Fibroblast of lung (primary cell): Measurements from ENCODE around the gene WDFY1. TPM values are rescaled to one million over a fixed set of nuclear protein-coding genes. Genes with fewer than 3 reads are reported as not detected.

Source experiments
- DNase-seq, 2 donors: peaks; one replicate each; pipeline versions ENCODE4 v3.0.0 to v3.0.0-alpha.2; 2010; ENCODE audit warnings: low read depth in 2 of 2
- H2AFZ ChIP-seq: 2 replicates; pipeline ENCODE4 v1.5.1; 2012; ENCODE audit warnings: low read length, control low read depth, inconsistent platforms
- H3K27ac ChIP-seq: 2 replicates; pipeline ENCODE4 v1.5.1; 2011; ENCODE audit warnings: low read length, control low read depth; ENCODE audit not compliant: insufficient read depth
- H3K27me3 ChIP-seq: 2 replicates; pipeline ENCODE4 v1.5.1; 2011; ENCODE audit warnings: mild to moderate bottlenecking, low read length; ENCODE audit not compliant: control insufficient read depth, insufficient read depth
- H3K36me3 ChIP-seq: 2 replicates; pipeline ENCODE4 v1.5.1; 2011; ENCODE audit warnings: low read length; ENCODE audit not compliant: control insufficient read depth, insufficient read depth
- H3K4me1 ChIP-seq: 2 replicates; pipeline ENCODE4 v1.5.1; 2011; ENCODE audit warnings: low read length; ENCODE audit not compliant: control insufficient read depth, insufficient read depth; ENCODE audit errors: extremely low read depth
- H3K4me2 ChIP-seq: 2 replicates; pipeline ENCODE4 v1.5.1; 2011; ENCODE audit warnings: low read length, control low read depth; ENCODE audit not compliant: insufficient read depth; ENCODE audit errors: extremely low read depth
- H3K4me3 ChIP-seq, 4 experiments: fragments of 200-600 bp in 1 of 4; sonication (generic) in 1 of 4; replicated peaks in 1 of 4; 2 replicates each; pipeline ENCODE4 v1.5.1; 2011 to 2016; ENCODE audit warnings: low read length in 4 of 4, low read depth in 3 of 4, mild to moderate bottlenecking in 3 of 4, control low read depth in 2 of 4, inconsistent platforms in 1 of 4, mixed read lengths in 1 of 4; ENCODE audit not compliant: insufficient read depth in 1 of 4; ENCODE audit errors: control extremely low read depth in 1 of 4
- H3K79me2 ChIP-seq: 2 replicates; pipeline ENCODE4 v1.5.1; 2012; ENCODE audit warnings: mild to moderate bottlenecking, low read length, inconsistent platforms; ENCODE audit not compliant: control insufficient read depth, insufficient read depth
- H3K9ac ChIP-seq: 2 replicates; pipeline ENCODE4 v1.5.1; 2011; ENCODE audit warnings: mild to moderate bottlenecking, low read length, control low read depth; ENCODE audit not compliant: insufficient read depth
- H3K9me3 ChIP-seq: 2 replicates; pipeline ENCODE4 v1.5.1; 2012; ENCODE audit warnings: low read depth, low read length; ENCODE audit not compliant: control insufficient read depth, insufficient read depth
- H4K20me1 ChIP-seq: 2 replicates; pipeline ENCODE4 v1.5.1; 2011; ENCODE audit warnings: low read length; ENCODE audit not compliant: control insufficient read depth, insufficient read depth; ENCODE audit errors: extremely low read depth
- EZH2 ChIP-seq: IDR thresholded peaks from 2 replicates; pipeline ENCODE4 v1.5.1; 2012; ENCODE audit warnings: low read length, control low read depth, mild to moderate bottlenecking; ENCODE audit errors: missing control alignments
- polyA plus RNA-seq, 2 donors: library from polyadenylated mRNA; depleted of rRNA in 1 of 2; stranded (reverse) in 1 of 2; unstranded in 1 of 2; fragments of >200 nt; gene quantifications; 2 replicates each; pipeline ENCODE4 v1.2.1, GENCODE V29; 2011 to 2012; ENCODE audit warnings: missing spikeins in 1 of 2
- total RNA-seq: library from RNA; depleted of rRNA; stranded (reverse); fragments of >200 nt; gene quantifications from 2 replicates; pipeline ENCODE4 v1.2.1, GENCODE V29; 2014
- TF ChIP-seq, protein P1 (sequence below), 2 donors: IDR thresholded peaks in 1 of 2; conservative IDR thresholded peaks in 1 of 2; 1 replicate in 1 of 2; 2 replicates in 1 of 2; pipeline ENCODE4 v1.5.1; 2011 to 2012; ENCODE audit warnings: low read length in 2 of 2, control low read depth in 1 of 2, inconsistent platforms in 1 of 2, low read depth in 1 of 2, mild to moderate bottlenecking in 1 of 2

WDFY1 gene
- total and polyA plus RNA-seq, 2 donors (not counting 1 experiment from before 2014, with no cell fraction given) = 79.1 to 156 TPM

DNA sequence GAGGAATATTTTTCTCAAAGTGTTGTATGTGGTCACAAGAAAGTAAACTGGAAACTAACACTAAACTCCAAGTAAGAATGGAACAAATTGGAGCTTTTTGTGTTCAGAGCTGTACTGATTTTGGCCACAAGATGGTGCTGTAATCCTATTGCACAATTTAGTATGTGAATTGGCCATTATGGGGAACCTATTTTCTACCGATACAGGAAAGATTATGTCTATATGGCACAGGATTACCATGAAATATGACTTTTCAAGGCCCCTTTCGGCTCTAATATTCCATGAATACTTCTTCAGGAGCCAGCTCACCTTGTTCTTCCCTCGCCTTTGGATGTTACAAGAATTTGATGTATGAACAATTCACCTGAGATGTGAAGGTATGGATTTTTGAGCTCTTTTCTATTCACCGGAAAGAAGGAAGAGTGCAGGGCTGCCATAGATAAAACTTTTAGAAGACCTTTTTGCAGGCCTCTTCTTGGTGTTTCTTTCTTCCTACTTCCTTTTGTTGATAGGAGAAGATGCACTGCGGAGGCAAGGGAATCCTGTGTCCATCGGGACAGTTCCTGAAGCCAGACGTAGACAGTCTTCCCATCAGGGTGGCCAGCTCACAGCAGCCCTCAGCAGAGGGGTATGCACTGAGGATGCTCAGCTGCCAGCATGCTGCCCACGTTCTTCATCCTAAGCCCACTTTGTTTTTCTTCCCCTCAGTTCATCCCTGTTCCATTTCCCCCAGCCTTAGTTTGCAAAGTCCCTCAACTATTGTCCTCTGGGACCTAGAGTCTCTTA, 25.4 kb upstream of the WDFY1 start:
- Histone ChIP-seq H3K79me2 (no peaks in the 10 kb centered on the region), H3K27ac (no peak overlapping the region), H3K4me3 (no peak overlapping the region), H4K20me1 (no peaks in the 10 kb centered on the region), H3K9me3 (no peaks in the 10 kb centered on the region), H3K4me2 (no peak overlapping the region), H3K36me3 (peaks cover 2% of the 10 kb centered on the region), H3K27me3 (no peaks in the 10 kb centered on the region), H3K9ac (no peak overlapping the region), H2AFZ (no peak overlapping the region), H3K4me1 (no peaks in the 10 kb centered on the region)
- peak; percentile 45 to 74 for DNase-seq
- TF ChIP-seq EZH2 = no peak
- TF ChIP-seq, protein P1, sequence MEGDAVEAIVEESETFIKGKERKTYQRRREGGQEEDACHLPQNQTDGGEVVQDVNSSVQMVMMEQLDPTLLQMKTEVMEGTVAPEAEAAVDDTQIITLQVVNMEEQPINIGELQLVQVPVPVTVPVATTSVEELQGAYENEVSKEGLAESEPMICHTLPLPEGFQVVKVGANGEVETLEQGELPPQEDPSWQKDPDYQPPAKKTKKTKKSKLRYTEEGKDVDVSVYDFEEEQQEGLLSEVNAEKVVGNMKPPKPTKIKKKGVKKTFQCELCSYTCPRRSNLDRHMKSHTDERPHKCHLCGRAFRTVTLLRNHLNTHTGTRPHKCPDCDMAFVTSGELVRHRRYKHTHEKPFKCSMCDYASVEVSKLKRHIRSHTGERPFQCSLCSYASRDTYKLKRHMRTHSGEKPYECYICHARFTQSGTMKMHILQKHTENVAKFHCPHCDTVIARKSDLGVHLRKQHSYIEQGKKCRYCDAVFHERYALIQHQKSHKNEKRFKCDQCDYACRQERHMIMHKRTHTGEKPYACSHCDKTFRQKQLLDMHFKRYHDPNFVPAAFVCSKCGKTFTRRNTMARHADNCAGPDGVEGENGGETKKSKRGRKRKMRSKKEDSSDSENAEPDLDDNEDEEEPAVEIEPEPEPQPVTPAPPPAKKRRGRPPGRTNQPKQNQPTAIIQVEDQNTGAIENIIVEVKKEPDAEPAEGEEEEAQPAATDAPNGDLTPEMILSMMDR (conservative IDR thresholded peaks at IDR 0.05 in 1 of 2, IDR thresholded peaks at IDR 0.05 in 1 of 2; ENCODE audit: low read depth in 1 of 2, low read length in 2 of 2) = peak; percentile 79 to 86

DNA sequence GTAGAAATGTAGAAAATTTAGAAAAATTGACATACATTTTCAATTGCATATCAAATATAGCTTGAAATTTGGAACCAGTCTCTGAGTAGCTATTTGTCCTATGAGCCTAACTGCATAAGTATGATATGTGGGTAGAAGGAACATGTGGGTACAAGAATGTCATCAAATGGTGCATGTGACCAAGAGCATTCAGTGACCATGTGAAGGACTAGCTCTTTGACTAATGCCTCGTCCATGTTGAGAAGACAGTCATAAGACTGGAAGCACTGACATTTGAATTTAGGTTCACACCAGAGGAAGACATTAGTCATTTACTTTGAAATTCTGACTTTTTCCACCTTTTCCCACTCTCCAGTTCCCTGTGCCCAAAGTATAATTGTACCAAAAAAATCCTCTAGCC, 24.7 kb upstream of the WDFY1 start:
- TF ChIP-seq, protein P1 (conservative IDR thresholded peaks at IDR 0.05 in 1 of 2, IDR thresholded peaks at IDR 0.05 in 1 of 2; ENCODE audit: low read depth in 1 of 2, low read length in 2 of 2) = no peak
- TF ChIP-seq EZH2 = no peak
- no peak overlapping the region for H3K4me2 ChIP-seq
- H3K4me3 ChIP-seq = no peak overlapping the region
- H3K79me2 ChIP-seq = no peaks in the 10 kb centered on the region
- H3K36me3 ChIP-seq = peaks cover 2% of the 10 kb centered on the region
- H4K20me1 ChIP-seq = no peaks in the 10 kb centered on the region
- H3K27ac ChIP-seq = no peak overlapping the region
- H2AFZ ChIP-seq = no peak overlapping the region
- H3K9ac ChIP-seq = no peak overlapping the region
- no peaks in the 10 kb centered on the region for H3K27me3 ChIP-seq
- H3K4me1 ChIP-seq = no peaks in the 10 kb centered on the region
- H3K9me3 ChIP-seq = no peaks in the 10 kb centered on the region
- DNase-seq = peak in 1 of 2 donors; percentile 32

DNA sequence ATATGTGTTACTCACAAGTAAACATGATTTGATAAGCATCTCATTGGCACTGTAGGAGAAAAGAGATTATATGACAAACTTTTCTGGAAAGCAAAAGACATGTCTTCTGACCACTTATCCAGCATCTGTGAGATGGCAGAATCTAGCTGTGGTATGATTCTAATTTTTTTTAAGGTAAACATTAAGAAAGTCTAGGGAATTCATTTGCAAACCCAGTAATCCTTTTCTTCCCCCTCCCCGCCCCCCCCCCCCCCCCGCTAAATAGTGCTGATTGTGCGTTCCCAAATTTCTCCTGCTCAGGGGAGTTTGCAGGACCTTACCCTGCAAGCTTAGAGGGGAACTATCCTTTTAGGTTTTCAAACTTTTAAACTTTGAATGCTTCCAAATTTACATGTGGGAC, 24.2 kb upstream of the WDFY1 start:
- no peak for DNase-seq
- TF ChIP-seq, protein P1 (conservative IDR thresholded peaks at IDR 0.05 in 1 of 2, IDR thresholded peaks at IDR 0.05 in 1 of 2; ENCODE audit: low read depth in 1 of 2, low read length in 2 of 2) = no peak
- TF ChIP-seq EZH2 = no peak

More for the DNA sequence above, 24.2 kb upstream of the WDFY1 start:
- no peaks in the 10 kb centered on the region for H4K20me1 ChIP-seq
- no peaks in the 10 kb centered on the region for H3K79me2 ChIP-seq
- no peak overlapping the region for H3K9ac ChIP-seq
- H3K27ac ChIP-seq = no peak overlapping the region
- H2AFZ ChIP-seq = no peak overlapping the region
- no peak overlapping the region for H3K4me2 ChIP-seq
- no peaks in the 10 kb centered on the region for H3K27me3 ChIP-seq
- peaks cover 2% of the 10 kb centered on the region for H3K36me3 ChIP-seq
- H3K4me1 ChIP-seq = no peaks in the 10 kb centered on the region
- no peaks in the 10 kb centered on the region for H3K9me3 ChIP-seq
- no peak overlapping the region for H3K4me3 ChIP-seq
